ENCODE measurements around the gene PCNX1. TPM values are rescaled to one million over a fixed set of nuclear protein-coding genes. Genes with fewer than 3 reads are reported as not detected.

The PCNX1 gene
- total RNA-seq, 1 experiment from 2014 or later = 23.3 TPM

- no peaks in the 10 kb centered on the region for H3K4me1 ChIP-seq (ENCODE audit: insufficient read depth, low read length)
- ChIA-PET POLR2A (ENCODE audit: unreplicated experiment) (no interaction called here), CTCF (no interaction called here)
- no peaks in the 10 kb centered on the region for H3K9me3 ChIP-seq (ENCODE audit: low read length)
- no peaks in the 10 kb centered on the region for H3K79me2 ChIP-seq (ENCODE audit: low read length)
- intact Hi-C loops (cut with micrococcal nuclease) = no loop called here
- H4K20me1 ChIP-seq (ENCODE audit: low read length) = no peaks in the 10 kb centered on the region
- BruUV-seq (replicated peaks) = no TSS peak
- no peak overlapping the region for H3K27ac ChIP-seq (ENCODE audit: low read length)
- H3F3A ChIP-seq (ENCODE audit: low read length, unreplicated experiment) = no peaks in the 10 kb centered on the region
- no peaks in the 10 kb centered on the region for H3K9me2 ChIP-seq (replicated peaks; ENCODE audit: low read length)
- no peak overlapping the region for H2AFZ ChIP-seq (ENCODE audit: low read length)
- no peak overlapping the region for H3K4me3 ChIP-seq (ENCODE audit: low read length)
- no peak for DNase-seq
- H3K9ac ChIP-seq (ENCODE audit: low read length) = no peak overlapping the region
- TF ChIP-seq EZH2phosphoT487 (IDR thresholded peaks at IDR 0.05; ENCODE audit: borderline replicate concordance, low read length) = no peak
- TF ChIP-seq CTCF (conservative IDR thresholded peaks at IDR 0.05; ENCODE audit: low read depth, low read length) = no peak
- no peak for ATAC-seq
- H3K4me2 ChIP-seq (ENCODE audit: low read length) = no peak overlapping the region
- peaks cover 22% of the 10 kb centered on the region for H3K27me3 ChIP-seq (ENCODE audit: low read length)
- H3K36me3 ChIP-seq (ENCODE audit: low read depth, low read length) = no peaks in the 10 kb centered on the region
Observed at GRCh38 chr14:70893062-70893845, 14.0 kb upstream of the PCNX1 start.

- no peak overlapping the region for H3K27ac ChIP-seq (ENCODE audit: low read length)
- H3K9ac ChIP-seq (ENCODE audit: low read length) = no peak overlapping the region
- H4K20me1 ChIP-seq (ENCODE audit: low read length) = no peaks in the 10 kb centered on the region
- H3K9me2 ChIP-seq (replicated peaks; ENCODE audit: low read length) = no peaks in the 10 kb centered on the region
- H3K79me2 ChIP-seq (ENCODE audit: low read length) = no peaks in the 10 kb centered on the region
- no peaks in the 10 kb centered on the region for H3K4me1 ChIP-seq (ENCODE audit: insufficient read depth, low read length)
- H3K9me3 ChIP-seq (ENCODE audit: low read length) = no peaks in the 10 kb centered on the region
- no peak for DNase-seq
- POLR2A ChIA-PET (ENCODE audit: unreplicated experiment) = no interaction called here
- peaks cover 22% of the 10 kb centered on the region for H3K27me3 ChIP-seq (ENCODE audit: low read length)
- TF ChIP-seq CTCF (conservative IDR thresholded peaks at IDR 0.05; ENCODE audit: low read depth, low read length) (no peak), EZH2phosphoT487 (IDR thresholded peaks at IDR 0.05; ENCODE audit: borderline replicate concordance, low read length) (no peak), EZH2 (IDR thresholded peaks at IDR 0.05; ENCODE audit: low read length, unreplicated experiment) (no peak)
- intact Hi-C loops (cut with micrococcal nuclease) = no loop called here
- H2AFZ ChIP-seq (ENCODE audit: low read length) = no peak overlapping the region
- CTCF ChIA-PET = interaction anchor here (0.6 kb wide), 1 partner anchor 66 kb away, joined by 3 read pairs; no protein-coding TSS in a partner anchor
- H3F3A ChIP-seq (ENCODE audit: low read length, unreplicated experiment) = no peaks in the 10 kb centered on the region
- ATAC-seq = no peak
- BruUV-seq (replicated peaks) = no TSS peak
- no peak overlapping the region for H3K4me2 ChIP-seq (ENCODE audit: low read length)
- no peaks in the 10 kb centered on the region for H3K36me3 ChIP-seq (ENCODE audit: low read depth, low read length)
- H3K4me3 ChIP-seq (ENCODE audit: low read length) = no peak overlapping the region
Observed at GRCh38 chr14:70893858-70894291, 13.4 kb upstream of the PCNX1 start.

GRCh38 chr14:70894868-70895267, 12.4 kb upstream of the PCNX1 start:
- no peak for ATAC-seq

More at GRCh38 chr14:70894868-70895267, 12.4 kb upstream of the PCNX1 start:
- no peaks in the 10 kb centered on the region for H3F3A ChIP-seq (ENCODE audit: low read length, unreplicated experiment)
- TF ChIP-seq EZH2 (IDR thresholded peaks at IDR 0.05; ENCODE audit: low read length, unreplicated experiment) (no peak), CTCF (conservative IDR thresholded peaks at IDR 0.05; ENCODE audit: low read depth, low read length) (no peak), EZH2phosphoT487 (IDR thresholded peaks at IDR 0.05; ENCODE audit: borderline replicate concordance, low read length) (no peak)
- no peak overlapping the region for H3K27ac ChIP-seq (ENCODE audit: low read length)
- no peaks in the 10 kb centered on the region for H3K36me3 ChIP-seq (ENCODE audit: low read depth, low read length)
- no TSS peak for BruUV-seq (replicated peaks)
- H3K4me3 ChIP-seq (ENCODE audit: low read length) = no peak overlapping the region
- no peaks in the 10 kb centered on the region for H3K79me2 ChIP-seq (ENCODE audit: low read length)
- POLR2A ChIA-PET (ENCODE audit: unreplicated experiment) = no interaction called here
- H4K20me1 ChIP-seq (ENCODE audit: low read length) = no peaks in the 10 kb centered on the region
- H3K9me2 ChIP-seq (replicated peaks; ENCODE audit: low read length) = no peaks in the 10 kb centered on the region
- no peak for DNase-seq
- H3K4me1 ChIP-seq (ENCODE audit: insufficient read depth, low read length) = no peaks in the 10 kb centered on the region
- CTCF ChIA-PET = no interaction called here
- no peak overlapping the region for H3K9ac ChIP-seq (ENCODE audit: low read length)
- H3K4me2 ChIP-seq (ENCODE audit: low read length) = no peak overlapping the region
- no peaks in the 10 kb centered on the region for H3K9me3 ChIP-seq (ENCODE audit: low read length)
- peaks cover 16% of the 10 kb centered on the region; the same call in 1 of the 2 replicates for H3K27me3 ChIP-seq (ENCODE audit: low read length)
- intact Hi-C loops (cut with micrococcal nuclease) = no loop called here
- no peak overlapping the region for H2AFZ ChIP-seq (ENCODE audit: low read length)
